Lower lobe of right lung (tissue), 2 donors: ENCODE results near the gene PACSIN2. TPM values are rescaled to one million over a fixed set of nuclear protein-coding genes. Genes with fewer than 3 reads are reported as not detected.

ENCODE experiments used
- ATAC-seq, 2 donors: fragments of 200-7000 bp; cut with Tn5 transposase; one replicate each; pipeline ENCODE4 v1.9.1; 2020 to 2022; ENCODE audit warnings: mild to moderate bottlenecking in 2 of 2, moderate library complexity in 2 of 2
- DNase-seq: peaks from one replicate; pipeline ENCODE4 v3.0.0-alpha.2; 2020
- H3K27ac ChIP-seq: fragments of 200-600 bp; one replicate; pipeline ENCODE4 v1.8.0; 2022
- H3K27me3 ChIP-seq: fragments of 200-600 bp; one replicate; pipeline ENCODE4 v1.8.0; 2022; ENCODE audit warnings: low read depth
- H3K36me3 ChIP-seq: fragments of 200-600 bp; one replicate; pipeline ENCODE4 v1.8.0; 2022; ENCODE audit warnings: mild to moderate bottlenecking
- H3K4me1 ChIP-seq: fragments of 200-600 bp; one replicate; pipeline ENCODE4 v1.8.0; 2022
- H3K4me3 ChIP-seq: fragments of 200-600 bp; one replicate; pipeline ENCODE4 v1.8.0; 2022; ENCODE audit warnings: mild to moderate bottlenecking
- H3K9me3 ChIP-seq: fragments of 200-600 bp; one replicate; pipeline ENCODE4 v1.8.0; 2022
- intact Hi-C: fragments of 100-400 bp; cut with DNase I; formaldehyde crosslinking; loops from one replicate; pipeline ENCODE4 v1.11.0; 2022
- long read RNA-seq: library from polyadenylated mRNA; unstranded; transcript quantifications from one replicate; pipeline ENCODE4 v2.0.0, GENCODE V29; 2021
- total RNA-seq: library from RNA; stranded (reverse); fragmentation: NEBNext Ultra II Directional; extraction: Animal tissue kit (Norgen Biotek cat#: 25700); gene quantifications from one replicate; pipeline ENCODE4 v1.2.1, GENCODE V29; 2021
- TF ChIP-seq, protein P1 (sequence below): fragments of 200-600 bp; IDR thresholded peaks from one replicate; pipeline ENCODE4 v1.8.0; 2022; ENCODE audit warnings: antibody characterized with exemption, mild to moderate bottlenecking
- donor health status: DM: no; HTN: yes; CAD: no; lungs with severe emphysema.

PACSIN2 gene
- 104 TPM for total RNA-seq
- long read RNA-seq, transcript PACSIN2-201 (11 exons, 3,249 nt) = major isoform, 151 of 248 reads
- long read RNA-seq, partial matches to known transcripts = 24 of 248 reads
- long read RNA-seq, other reads (novel, unspliced or antisense) = 73 of 248 reads

DNA sequence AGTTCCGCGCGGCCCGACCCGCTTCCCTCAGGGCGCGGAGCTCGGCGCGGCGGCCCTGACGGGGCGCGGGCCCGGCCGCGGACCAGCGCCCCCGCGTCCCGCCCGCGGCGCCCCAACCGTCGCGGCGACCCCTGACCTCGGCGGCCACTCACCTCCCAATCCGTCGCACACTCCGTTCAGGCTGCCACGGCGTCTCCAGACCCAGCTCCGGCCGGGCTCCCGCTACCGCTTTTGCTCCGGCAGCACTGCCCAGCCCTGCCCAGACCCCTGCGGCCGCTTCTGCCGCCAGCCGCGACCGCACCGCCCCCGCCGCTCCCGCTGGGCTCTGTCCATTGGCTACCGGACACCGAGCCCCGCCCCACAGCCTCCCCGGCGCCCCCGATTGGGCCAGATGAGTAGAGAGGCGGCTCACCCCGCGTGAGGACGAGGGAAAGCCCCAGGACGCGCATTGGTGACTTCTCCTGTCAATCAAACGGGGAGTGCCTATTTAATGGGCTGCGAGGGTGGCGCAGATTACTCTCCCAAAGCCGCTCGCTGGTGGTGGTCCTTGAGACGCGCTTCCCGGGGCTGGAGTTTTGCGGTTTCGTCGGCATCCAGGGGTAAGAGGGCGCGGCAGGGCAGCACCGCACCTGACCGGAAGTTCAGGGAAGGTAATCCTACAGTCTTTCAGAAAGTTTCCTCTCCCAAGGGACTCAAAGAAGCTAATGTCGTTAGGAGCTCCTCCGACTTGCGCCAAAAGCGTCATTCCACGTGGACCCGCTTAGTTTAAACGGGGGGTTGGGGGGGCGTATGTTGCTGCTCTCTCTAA lies at the start of gene PACSIN2:
PACSIN2 (minus strand) TSS at position 281 of the 808 bp plus-strand sequence. CDS start 103,069 bp downstream, outside the sequence.
- Histone ChIP-seq H3K36me3 (no peaks in the 10 kb centered on the region), H3K4me1 (peaks cover 34% of the 10 kb centered on the region), H3K27ac (peak within 1 kb of the TSS; percentile 77), H3K4me3 (peak within 1 kb of the TSS; percentile 79), H3K27me3 (no peaks in the 10 kb centered on the region), H3K9me3 (no peaks in the 10 kb centered on the region)
- DNase-seq (peak; percentile 99), ATAC-seq (peak; percentile 97 to 99)
- intact Hi-C loops = no loop called here
- TF ChIP-seq, protein P1, sequence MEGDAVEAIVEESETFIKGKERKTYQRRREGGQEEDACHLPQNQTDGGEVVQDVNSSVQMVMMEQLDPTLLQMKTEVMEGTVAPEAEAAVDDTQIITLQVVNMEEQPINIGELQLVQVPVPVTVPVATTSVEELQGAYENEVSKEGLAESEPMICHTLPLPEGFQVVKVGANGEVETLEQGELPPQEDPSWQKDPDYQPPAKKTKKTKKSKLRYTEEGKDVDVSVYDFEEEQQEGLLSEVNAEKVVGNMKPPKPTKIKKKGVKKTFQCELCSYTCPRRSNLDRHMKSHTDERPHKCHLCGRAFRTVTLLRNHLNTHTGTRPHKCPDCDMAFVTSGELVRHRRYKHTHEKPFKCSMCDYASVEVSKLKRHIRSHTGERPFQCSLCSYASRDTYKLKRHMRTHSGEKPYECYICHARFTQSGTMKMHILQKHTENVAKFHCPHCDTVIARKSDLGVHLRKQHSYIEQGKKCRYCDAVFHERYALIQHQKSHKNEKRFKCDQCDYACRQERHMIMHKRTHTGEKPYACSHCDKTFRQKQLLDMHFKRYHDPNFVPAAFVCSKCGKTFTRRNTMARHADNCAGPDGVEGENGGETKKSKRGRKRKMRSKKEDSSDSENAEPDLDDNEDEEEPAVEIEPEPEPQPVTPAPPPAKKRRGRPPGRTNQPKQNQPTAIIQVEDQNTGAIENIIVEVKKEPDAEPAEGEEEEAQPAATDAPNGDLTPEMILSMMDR = no peak

GRCh38 chr22:43060183-43060582 lies 45.2 kb upstream of the PACSIN2 start:
- peak; percentile 52 for DNase-seq
- ATAC-seq = peak; percentile 44 to 74
- intact Hi-C loops = no loop called here
- H3K27me3 ChIP-seq = no peaks in the 10 kb centered on the region
- TF ChIP-seq, protein P1 = peak; percentile 58
- H3K27ac ChIP-seq = no peak overlapping the region
- H3K9me3 ChIP-seq = no peaks in the 10 kb centered on the region
- H3K36me3 ChIP-seq = peaks cover 40% of the 10 kb centered on the region
- no peaks in the 10 kb centered on the region for H3K4me1 ChIP-seq
- H3K4me3 ChIP-seq = no peak overlapping the region

DNA sequence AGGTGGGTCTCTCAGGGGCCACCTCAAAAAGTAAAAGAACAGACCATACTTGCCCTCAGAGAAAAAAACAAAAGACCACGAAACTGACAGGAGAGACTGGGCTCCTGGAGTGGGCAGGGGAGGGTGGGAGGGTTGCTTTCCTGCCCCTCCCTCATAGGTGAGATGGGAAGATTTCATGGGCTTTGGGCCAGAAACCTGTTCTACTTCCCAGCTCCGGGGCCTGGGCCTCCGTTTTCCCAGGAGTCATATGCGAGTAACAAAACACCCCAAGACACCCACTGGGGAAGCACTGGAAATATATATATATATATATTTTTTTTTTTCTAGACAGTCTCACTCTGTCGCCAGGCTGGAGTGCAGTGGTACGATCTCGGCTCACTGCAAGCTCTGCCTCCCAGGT lies 42.7 kb upstream of the PACSIN2 start:
- Histone ChIP-seq H3K9me3 (no peaks in the 10 kb centered on the region), H3K36me3 (peaks cover 23% of the 10 kb centered on the region), H3K4me3 (no peak overlapping the region), H3K27me3 (no peaks in the 10 kb centered on the region), H3K4me1 (no peaks in the 10 kb centered on the region), H3K27ac (no peak overlapping the region)
- TF ChIP-seq, protein P1 = no peak
- ATAC-seq = no peak
- intact Hi-C loops = no loop called here
- DNase-seq = no peak

- ATAC-seq = no peak
- Histone ChIP-seq H3K36me3 (peaks cover 11% of the 10 kb centered on the region), H3K27me3 (no peaks in the 10 kb centered on the region), H3K27ac (no peak overlapping the region), H3K9me3 (no peaks in the 10 kb centered on the region), H3K4me3 (no peak overlapping the region), H3K4me1 (no peaks in the 10 kb centered on the region)
- no peak for DNase-seq
- intact Hi-C loops = no loop called here
- TF ChIP-seq, protein P1 = peak; percentile 7
Observed at GRCh38 chr22:43053176-43053575, 38.2 kb upstream of the PACSIN2 start.

- Histone ChIP-seq H3K4me3 (no peak overlapping the region), H3K4me1 (no peaks in the 10 kb centered on the region), H3K36me3 (peaks cover 17% of the 10 kb centered on the region), H3K27me3 (no peaks in the 10 kb centered on the region), H3K27ac (no peak overlapping the region), H3K9me3 (no peaks in the 10 kb centered on the region)
- intact Hi-C loops = no loop called here
- no peak for DNase-seq
- TF ChIP-seq, protein P1 = no peak
- no peak for ATAC-seq
Observed at GRCh38 chr22:43050995-43051394, 36.0 kb upstream of the PACSIN2 start.
